ENCODE measurements around the gene RTP2.

Gene RTP2

DNA sequence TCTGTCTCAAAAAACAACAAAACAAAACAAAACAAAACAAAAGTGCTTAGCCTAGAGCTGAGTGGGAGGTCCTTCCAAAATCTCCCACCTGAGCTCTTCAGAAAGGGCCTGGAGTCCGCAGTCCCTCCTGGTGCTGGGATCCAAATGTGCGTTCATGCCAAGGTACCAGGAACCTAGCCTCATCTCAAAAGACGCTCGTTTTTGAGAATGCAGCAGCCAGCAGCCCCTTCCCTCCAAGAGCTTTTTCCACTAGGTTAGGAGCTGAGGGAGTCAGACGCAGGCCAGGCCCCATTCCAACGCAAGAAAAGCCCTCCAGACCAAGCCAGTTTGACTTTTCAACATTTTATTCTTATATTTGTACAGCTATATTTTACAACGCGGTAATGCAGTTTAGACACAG, 18.7 kb upstream of the RTP2 start:
- DNase-seq: no peak
- in situ Hi-C loops (cut with HindIII; ENCODE audit: low pct_ligation_motif_present, low pct_unique_long_range_greater_than_20kb, low sequenced_read_pairs): no loop called here

- DNase-seq: no peak
- in situ Hi-C loops (cut with HindIII; ENCODE audit: low pct_ligation_motif_present, low pct_unique_long_range_greater_than_20kb, low sequenced_read_pairs): no loop called here
These were observed 17.9 kb upstream of the RTP2 start for GRCh38 chr3:187720337-187720670.

DNA sequence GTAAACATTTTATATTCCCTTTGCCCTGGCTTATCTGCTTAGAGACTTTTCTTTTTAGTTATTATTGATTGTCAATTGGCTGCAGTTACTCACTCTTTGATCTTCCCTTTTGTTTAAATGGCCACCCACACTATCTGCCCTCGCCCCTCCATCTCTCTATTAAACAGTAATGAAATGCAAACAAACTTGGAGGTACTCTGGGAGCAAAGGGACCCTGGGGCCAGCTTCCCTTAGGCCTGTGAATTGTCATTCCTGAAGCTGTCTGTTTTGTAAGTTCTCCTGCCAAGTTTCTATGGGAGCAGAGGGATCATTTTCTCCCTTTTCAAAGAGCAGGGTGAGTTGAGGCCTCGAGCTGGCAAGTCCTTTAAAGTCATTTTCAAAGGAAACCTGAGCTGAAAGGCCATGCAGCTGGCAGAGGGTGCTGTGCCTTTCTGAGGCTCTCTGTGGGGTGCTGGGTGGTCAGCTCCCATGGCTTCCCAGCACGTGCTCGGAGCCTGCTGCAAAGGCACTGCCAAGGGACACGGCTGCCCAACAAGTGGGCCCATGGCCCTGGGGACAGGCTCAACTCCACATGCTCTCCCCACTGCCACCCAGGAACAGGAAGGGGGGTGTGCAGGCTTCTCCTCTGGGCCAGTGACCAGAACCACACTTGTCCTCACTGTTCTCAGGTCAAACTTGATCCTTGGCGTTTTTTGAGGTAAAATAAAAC, 17.4 kb upstream of the RTP2 start:
- in situ Hi-C loops (cut with HindIII; ENCODE audit: low pct_ligation_motif_present, low pct_unique_long_range_greater_than_20kb, low sequenced_read_pairs): no loop called here
- DNase-seq: no peak

- DNase-seq: no peak
- in situ Hi-C loops (cut with HindIII; ENCODE audit: low pct_ligation_motif_present, low pct_unique_long_range_greater_than_20kb, low sequenced_read_pairs): no loop called here
These were observed 16.4 kb upstream of the RTP2 start for GRCh38 chr3:187718802-187719201.

- no peak for DNase-seq
- in situ Hi-C loops (cut with HindIII; ENCODE audit: low pct_ligation_motif_present, low pct_unique_long_range_greater_than_20kb, low sequenced_read_pairs): no loop called here
These were observed 15.2 kb upstream of the RTP2 start for GRCh38 chr3:187717572-187717971.

DNA sequence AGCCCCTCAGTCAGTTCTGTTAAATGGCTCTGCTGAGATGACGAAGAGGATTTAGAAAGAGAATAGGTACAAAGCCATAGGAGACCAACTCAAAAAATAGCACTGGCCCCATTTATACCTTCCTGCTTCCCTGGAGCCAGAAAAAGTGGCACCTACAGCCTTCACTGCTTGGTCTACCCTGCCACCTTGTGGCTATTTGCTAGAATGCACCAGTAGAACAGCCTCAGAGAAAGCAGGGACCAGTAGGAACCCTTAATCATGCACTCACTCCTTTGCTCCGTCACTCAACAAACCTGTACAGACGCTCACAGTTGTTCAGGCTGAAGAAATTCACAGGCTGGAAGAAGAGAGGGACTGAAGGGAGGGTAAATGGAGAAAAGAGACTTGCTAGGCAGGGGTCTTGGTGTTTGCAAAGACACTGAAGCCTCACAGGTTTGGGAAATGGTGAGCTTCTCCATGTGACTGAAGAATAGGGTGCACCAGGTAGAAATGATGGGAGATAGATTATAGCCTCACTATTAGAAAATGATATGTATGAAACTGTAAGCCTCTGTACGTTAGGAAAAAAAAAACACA, 12.1 kb upstream of the RTP2 start:
- DNase-seq: peak; percentile 73
- in situ Hi-C loops (cut with HindIII; ENCODE audit: low pct_ligation_motif_present, low pct_unique_long_range_greater_than_20kb, low sequenced_read_pairs): no loop called here

GRCh38 chr3:187713504-187713903, 11.1 kb upstream of the RTP2 start:
- in situ Hi-C loops (cut with HindIII; ENCODE audit: low pct_ligation_motif_present, low pct_unique_long_range_greater_than_20kb, low sequenced_read_pairs): no loop called here
- DNase-seq: peak; percentile 54

- peak; percentile 26 for DNase-seq
- in situ Hi-C loops (cut with HindIII; ENCODE audit: low pct_ligation_motif_present, low pct_unique_long_range_greater_than_20kb, low sequenced_read_pairs): no loop called here
These were observed 6.8 kb upstream of the RTP2 start for GRCh38 chr3:187709155-187709554.

DNA sequence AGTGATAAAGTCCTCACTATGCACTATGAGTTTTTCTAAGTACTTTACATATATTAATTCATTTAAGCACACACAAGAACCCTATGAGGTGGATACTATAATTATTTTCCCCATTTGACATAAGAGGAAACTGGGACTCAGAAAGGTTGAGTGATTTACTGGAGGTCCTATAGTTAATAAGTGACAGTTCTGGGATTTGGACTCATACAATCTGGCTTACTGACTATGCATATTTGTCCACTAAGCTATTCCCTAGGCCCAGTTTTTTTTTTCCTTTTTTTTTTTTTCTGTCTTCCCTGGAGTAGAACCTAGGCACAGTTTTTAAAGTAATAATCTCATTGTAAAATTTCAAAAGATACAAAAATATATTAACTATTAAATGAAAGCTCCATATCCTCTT, 6.3 kb upstream of the RTP2 start:
- in situ Hi-C loops (cut with HindIII; ENCODE audit: low pct_ligation_motif_present, low pct_unique_long_range_greater_than_20kb, low sequenced_read_pairs): no loop called here
- peak; percentile 5 for DNase-seq

- no peak for DNase-seq
- in situ Hi-C loops (cut with HindIII; ENCODE audit: low pct_ligation_motif_present, low pct_unique_long_range_greater_than_20kb, low sequenced_read_pairs): no loop called here
These were observed 4.6 kb upstream of the RTP2 start for GRCh38 chr3:187706971-187707370.

DNA sequence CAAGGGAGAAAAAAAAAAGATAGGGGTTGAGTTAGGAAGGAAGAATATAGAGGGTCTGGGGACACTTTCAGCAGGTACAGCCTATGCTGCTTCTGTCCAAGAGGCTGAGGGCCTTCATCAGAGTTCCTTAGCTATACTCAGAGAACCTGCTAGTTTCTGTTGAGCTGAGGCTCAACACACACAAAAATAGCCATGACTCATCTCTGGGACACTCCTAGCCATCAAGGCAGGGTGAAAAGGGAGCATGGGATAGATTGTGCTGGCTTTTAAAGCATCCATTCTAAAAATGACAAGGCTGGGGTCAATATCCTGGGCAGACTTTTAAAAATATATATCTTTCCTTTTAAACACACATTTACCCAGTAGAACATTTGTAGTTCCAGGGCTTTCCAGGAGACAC, 2.8 kb upstream of the RTP2 start:
- DNase-seq: no peak
- in situ Hi-C loops (cut with HindIII; ENCODE audit: low pct_ligation_motif_present, low pct_unique_long_range_greater_than_20kb, low sequenced_read_pairs): no loop called here

GRCh38 chr3:187700249-187700648, 2.1 kb downstream of the RTP2 start:
- no peak for DNase-seq
- in situ Hi-C loops (cut with HindIII; ENCODE audit: low pct_ligation_motif_present, low pct_unique_long_range_greater_than_20kb, low sequenced_read_pairs): no loop called here

- no peak for DNase-seq
- in situ Hi-C loops (cut with HindIII; ENCODE audit: low pct_ligation_motif_present, low pct_unique_long_range_greater_than_20kb, low sequenced_read_pairs): loop anchor here (25.0 kb wide), 1 partner anchor 386 kb away; no protein-coding TSS in a partner anchor
These were observed 3.6 kb downstream of the RTP2 start for GRCh38 chr3:187698499-187699399.

GRCh38 chr3:187696021-187696420, 6.3 kb downstream of the RTP2 start:
- no peak for DNase-seq
- in situ Hi-C loops (cut with HindIII; ENCODE audit: low pct_ligation_motif_present, low pct_unique_long_range_greater_than_20kb, low sequenced_read_pairs): loop anchor here (25.0 kb wide), 1 partner anchor 384 kb away; no protein-coding TSS in a partner anchor

- in situ Hi-C loops (cut with HindIII; ENCODE audit: low pct_ligation_motif_present, low pct_unique_long_range_greater_than_20kb, low sequenced_read_pairs): loop anchor here (25.0 kb wide), 1 partner anchor 383 kb away; no protein-coding TSS in a partner anchor
- DNase-seq: no peak
These were observed 6.9 kb downstream of the RTP2 start for GRCh38 chr3:187695449-187695848.

GRCh38 chr3:187694801-187695200, 7.6 kb downstream of the RTP2 start:
- no peak for DNase-seq
- in situ Hi-C loops (cut with HindIII; ENCODE audit: low pct_ligation_motif_present, low pct_unique_long_range_greater_than_20kb, low sequenced_read_pairs): loop anchor here (25.0 kb wide), 1 partner anchor 382 kb away; no protein-coding TSS in a partner anchor

DNA sequence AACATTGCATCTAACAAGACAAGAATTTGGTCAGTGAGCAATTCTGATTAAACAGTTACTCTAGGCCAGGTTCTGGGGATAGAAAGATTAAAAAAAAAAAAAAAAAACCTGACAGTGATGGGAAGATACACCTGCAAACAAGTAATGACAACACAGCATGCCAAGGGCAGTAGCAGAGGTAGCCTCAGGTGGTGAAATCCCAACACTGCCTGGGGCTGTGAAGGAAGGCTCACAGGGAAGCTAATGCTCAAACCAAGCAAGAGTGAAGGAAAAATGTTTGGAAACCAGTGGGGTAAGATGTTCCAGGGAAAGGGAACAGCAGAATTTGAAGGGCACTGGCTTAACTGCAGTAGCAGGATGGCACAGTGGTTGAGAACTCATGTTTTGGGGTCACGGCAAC, 8.9 kb downstream of the RTP2 start:
- DNase-seq: no peak
- in situ Hi-C loops (cut with HindIII; ENCODE audit: low pct_ligation_motif_present, low pct_unique_long_range_greater_than_20kb, low sequenced_read_pairs): loop anchor here (25.0 kb wide), 1 partner anchor 381 kb away; no protein-coding TSS in a partner anchor

- no peak for DNase-seq
- in situ Hi-C loops (cut with HindIII; ENCODE audit: low pct_ligation_motif_present, low pct_unique_long_range_greater_than_20kb, low sequenced_read_pairs): loop anchor here (25.0 kb wide), 1 partner anchor 378 kb away; no protein-coding TSS in a partner anchor
These were observed 12.4 kb downstream of the RTP2 start for GRCh38 chr3:187689984-187690383.

GRCh38 chr3:187686621-187687273, 15.6 kb downstream of the RTP2 start:
- DNase-seq: no peak
- in situ Hi-C loops (cut with HindIII; ENCODE audit: low pct_ligation_motif_present, low pct_unique_long_range_greater_than_20kb, low sequenced_read_pairs): loop anchor here (25.0 kb wide), 1 partner anchor 374 kb away; no protein-coding TSS in a partner anchor

All from ACHN (cell line).